Measurements from ENCODE around the gene HECTD3. TPM values are rescaled to one million over a fixed set of nuclear protein-coding genes. Genes with fewer than 3 reads are reported as not detected.

HECTD3 gene
- polyA plus RNA-seq (2012; ENCODE audit: low read depth, missing spikeins): 21.8 TPM

- DNase-seq (ENCODE audit: insufficient read length, low spot score): peak; percentile 77
- TF ChIP-seq SPI1 (IDR thresholded peaks at IDR 0.05; ENCODE audit: low read depth, low read length) (no peak), POU2F2 (IDR thresholded peaks at IDR 0.05; ENCODE audit: low read depth, low read length) (0 out of 2 replicates have a peak, but pooled peaks have one; percentile 29), POLR2A (IDR thresholded peaks at IDR 0.05; ENCODE audit: low read depth, low read length) (peak; percentile 50; the same call in 1 of the 2 replicates), PAX5 (IDR thresholded peaks at IDR 0.05; ENCODE audit: insufficient read depth, low read length, severe bottlenecking) (no peak), POLR2AphosphoS5 (IDR thresholded peaks at IDR 0.05; ENCODE audit: low read depth, low read length) (peak; percentile 58; the same call in 1 of the 2 replicates), TAF1 (IDR thresholded peaks at IDR 0.05; ENCODE audit: low read depth, low read length) (0 out of 2 replicates have a peak, but pooled peaks have one; percentile 42)
- peak; percentile 95 for FAIRE-seq
Observed at GRCh38 chr1:45010855-45011811, at the start of gene HECTD3. HECTD3 (minus strand) TSS chr1:45011324; CDS start chr1:45011257, 67 bp downstream.

- peak; percentile 28 for FAIRE-seq
- DNase-seq (ENCODE audit: insufficient read length, low spot score): no peak
Observed at GRCh38 chr1:45059829-45060228, 48.7 kb upstream of the HECTD3 start.

GRCh38 chr1:45057542-45057941, 46.4 kb upstream of the HECTD3 start:
- TF ChIP-seq TAF1 (IDR thresholded peaks at IDR 0.05; ENCODE audit: low read depth, low read length): no peak
- no peak for TF ChIP-seq POLR2A (IDR thresholded peaks at IDR 0.05; ENCODE audit: low read depth, low read length)
- TF ChIP-seq SPI1 (IDR thresholded peaks at IDR 0.05; ENCODE audit: low read depth, low read length): no peak
- no peak for TF ChIP-seq POLR2AphosphoS5 (IDR thresholded peaks at IDR 0.05; ENCODE audit: low read depth, low read length)
- no peak for FAIRE-seq
- no peak for DNase-seq (ENCODE audit: insufficient read length, low spot score)

More at GRCh38 chr1:45059829-45060228, 48.7 kb upstream of the HECTD3 start:
- TF ChIP-seq POLR2A (IDR thresholded peaks at IDR 0.05; ENCODE audit: low read depth, low read length) (no peak), POLR2AphosphoS5 (IDR thresholded peaks at IDR 0.05; ENCODE audit: low read depth, low read length) (no peak), TAF1 (IDR thresholded peaks at IDR 0.05; ENCODE audit: low read depth, low read length) (no peak), SPI1 (IDR thresholded peaks at IDR 0.05; ENCODE audit: low read depth, low read length) (no peak), POU2F2 (IDR thresholded peaks at IDR 0.05; ENCODE audit: low read depth, low read length) (no peak), PAX5 (IDR thresholded peaks at IDR 0.05; ENCODE audit: insufficient read depth, low read length, severe bottlenecking) (no peak)

GRCh38 chr1:45051005-45051772, 40.1 kb upstream of the HECTD3 start:
- DNase-seq (ENCODE audit: insufficient read length, low spot score): no peak
- peak; percentile 45 for FAIRE-seq
- no peak for TF ChIP-seq SPI1 (IDR thresholded peaks at IDR 0.05; ENCODE audit: low read depth, low read length)
- TF ChIP-seq POU2F2 (IDR thresholded peaks at IDR 0.05; ENCODE audit: low read depth, low read length): no peak
- no peak for TF ChIP-seq POLR2A (IDR thresholded peaks at IDR 0.05; ENCODE audit: low read depth, low read length)
- TF ChIP-seq POLR2AphosphoS5 (IDR thresholded peaks at IDR 0.05; ENCODE audit: low read depth, low read length): no peak

- FAIRE-seq (peak; percentile 43), DNase-seq (ENCODE audit: insufficient read length, low spot score) (no peak)
- TF ChIP-seq SPI1 (IDR thresholded peaks at IDR 0.05; ENCODE audit: low read depth, low read length) (no peak), POLR2AphosphoS5 (IDR thresholded peaks at IDR 0.05; ENCODE audit: low read depth, low read length) (no peak), PAX5 (IDR thresholded peaks at IDR 0.05; ENCODE audit: insufficient read depth, low read length, severe bottlenecking) (no peak), POLR2A (IDR thresholded peaks at IDR 0.05; ENCODE audit: low read depth, low read length) (no peak), TAF1 (IDR thresholded peaks at IDR 0.05; ENCODE audit: low read depth, low read length) (no peak), POU2F2 (IDR thresholded peaks at IDR 0.05; ENCODE audit: low read depth, low read length) (no peak)
Observed at GRCh38 chr1:45047032-45047431, 35.9 kb upstream of the HECTD3 start.

GRCh38 chr1:45044916-45045315, 33.8 kb upstream of the HECTD3 start:
- DNase-seq (ENCODE audit: insufficient read length, low spot score) (no peak), FAIRE-seq (no peak)
- TF ChIP-seq POLR2A (IDR thresholded peaks at IDR 0.05; ENCODE audit: low read depth, low read length) (no peak), POLR2AphosphoS5 (IDR thresholded peaks at IDR 0.05; ENCODE audit: low read depth, low read length) (no peak), POU2F2 (IDR thresholded peaks at IDR 0.05; ENCODE audit: low read depth, low read length) (no peak)

- FAIRE-seq: no peak
- no peak for TF ChIP-seq POLR2A (IDR thresholded peaks at IDR 0.05; ENCODE audit: low read depth, low read length)
- TF ChIP-seq POLR2AphosphoS5 (IDR thresholded peaks at IDR 0.05; ENCODE audit: low read depth, low read length): no peak
- no peak for TF ChIP-seq SPI1 (IDR thresholded peaks at IDR 0.05; ENCODE audit: low read depth, low read length)
- no peak for TF ChIP-seq POU2F2 (IDR thresholded peaks at IDR 0.05; ENCODE audit: low read depth, low read length)
- DNase-seq (ENCODE audit: insufficient read length, low spot score): no peak
Observed at GRCh38 chr1:45043094-45043493, 32.0 kb upstream of the HECTD3 start.

- no peak for FAIRE-seq
- no peak for DNase-seq (ENCODE audit: insufficient read length, low spot score)
- TF ChIP-seq POLR2AphosphoS5 (IDR thresholded peaks at IDR 0.05; ENCODE audit: low read depth, low read length): no peak
- no peak for TF ChIP-seq POLR2A (IDR thresholded peaks at IDR 0.05; ENCODE audit: low read depth, low read length)
- TF ChIP-seq SPI1 (IDR thresholded peaks at IDR 0.05; ENCODE audit: low read depth, low read length): no peak
- no peak for TF ChIP-seq PAX5 (IDR thresholded peaks at IDR 0.05; ENCODE audit: insufficient read depth, low read length, severe bottlenecking)
- TF ChIP-seq POU2F2 (IDR thresholded peaks at IDR 0.05; ENCODE audit: low read depth, low read length): no peak
- no peak for TF ChIP-seq TAF1 (IDR thresholded peaks at IDR 0.05; ENCODE audit: low read depth, low read length)
Observed at GRCh38 chr1:45040297-45040696, 29.2 kb upstream of the HECTD3 start.

- TF ChIP-seq TAF1 (IDR thresholded peaks at IDR 0.05; ENCODE audit: low read depth, low read length): no peak
- no peak for TF ChIP-seq PAX5 (IDR thresholded peaks at IDR 0.05; ENCODE audit: insufficient read depth, low read length, severe bottlenecking)
- TF ChIP-seq POU2F2 (IDR thresholded peaks at IDR 0.05; ENCODE audit: low read depth, low read length): no peak
- no peak for TF ChIP-seq POLR2AphosphoS5 (IDR thresholded peaks at IDR 0.05; ENCODE audit: low read depth, low read length)
- TF ChIP-seq POLR2A (IDR thresholded peaks at IDR 0.05; ENCODE audit: low read depth, low read length): no peak
- no peak for TF ChIP-seq SPI1 (IDR thresholded peaks at IDR 0.05; ENCODE audit: low read depth, low read length)
- no peak for DNase-seq (ENCODE audit: insufficient read length, low spot score)
- FAIRE-seq: no peak
Observed at GRCh38 chr1:45038661-45039364, 27.7 kb upstream of the HECTD3 start.
